GM11168 (cell line): Measurements from ENCODE around the gene DOP1A.

Experiments used
- in situ Hi-C: fragments of 300-500 bp; cut with MboI; formaldehyde crosslinking; loops from one replicate; pipeline ENCODE4 v1.12.0; 2022; ENCODE audit warnings: low sequenced_read_pairs; ENCODE audit not compliant: unreplicated experiment

DOP1A gene

GRCh38 chr6:83071707-83072106 lies 4.2 kb downstream of the DOP1A start:
- in situ Hi-C loops: loop anchor here (25.0 kb wide), 1 partner anchor 441 kb away; the partner anchor contains the start of gene PRSS35

GRCh38 chr6:83072726-83073125 lies 5.3 kb downstream of the DOP1A start:
- in situ Hi-C loops: loop anchor here (25.0 kb wide), 1 partner anchor 440 kb away; the partner anchor contains the start of gene PRSS35

DNA sequence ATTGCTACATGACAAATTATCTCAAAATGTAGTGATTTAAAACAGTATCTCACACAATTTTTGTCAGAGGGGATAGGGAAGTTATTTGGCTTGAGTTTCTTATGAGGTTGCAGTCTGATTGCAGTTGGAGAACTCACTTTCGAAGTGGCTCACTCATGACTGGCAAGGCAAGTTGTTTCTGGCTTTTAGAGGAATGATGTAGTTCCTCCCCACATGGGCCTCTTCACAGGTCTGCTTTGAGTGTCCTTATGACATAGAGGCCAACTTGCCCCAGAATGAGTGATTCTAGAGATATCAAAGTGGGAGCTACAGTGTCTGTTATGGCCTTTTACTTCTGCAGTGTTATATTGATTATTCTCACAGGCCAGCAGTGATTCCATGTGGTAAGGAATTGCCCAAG lies 6.1 kb downstream of the DOP1A start:
- in situ Hi-C loops: loop anchor here (25.0 kb wide), 1 partner anchor 439 kb away; the partner anchor contains the start of gene PRSS35

DNA sequence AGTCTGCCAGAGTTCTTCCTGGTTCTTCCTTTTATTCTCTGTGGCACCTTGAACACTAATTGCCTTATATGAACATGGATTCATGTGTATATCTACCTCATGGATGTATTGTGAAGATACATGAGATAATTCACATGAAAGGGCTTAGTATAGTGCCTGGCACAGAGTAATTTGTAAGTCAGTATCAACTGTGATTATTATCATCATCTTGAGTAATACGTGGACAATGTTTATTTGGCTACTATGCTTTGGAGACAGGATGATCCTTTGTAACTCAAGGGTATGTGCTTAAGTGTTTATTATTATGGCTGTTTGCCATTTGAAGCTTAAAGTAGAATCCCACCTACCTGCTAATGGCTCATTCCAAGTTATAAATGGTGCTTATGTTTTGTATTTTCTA lies 16.0 kb downstream of the DOP1A start:
- in situ Hi-C loops: no loop called here

GRCh38 chr6:83086751-83087150 lies 19.3 kb downstream of the DOP1A start:
- in situ Hi-C loops: no loop called here

DNA sequence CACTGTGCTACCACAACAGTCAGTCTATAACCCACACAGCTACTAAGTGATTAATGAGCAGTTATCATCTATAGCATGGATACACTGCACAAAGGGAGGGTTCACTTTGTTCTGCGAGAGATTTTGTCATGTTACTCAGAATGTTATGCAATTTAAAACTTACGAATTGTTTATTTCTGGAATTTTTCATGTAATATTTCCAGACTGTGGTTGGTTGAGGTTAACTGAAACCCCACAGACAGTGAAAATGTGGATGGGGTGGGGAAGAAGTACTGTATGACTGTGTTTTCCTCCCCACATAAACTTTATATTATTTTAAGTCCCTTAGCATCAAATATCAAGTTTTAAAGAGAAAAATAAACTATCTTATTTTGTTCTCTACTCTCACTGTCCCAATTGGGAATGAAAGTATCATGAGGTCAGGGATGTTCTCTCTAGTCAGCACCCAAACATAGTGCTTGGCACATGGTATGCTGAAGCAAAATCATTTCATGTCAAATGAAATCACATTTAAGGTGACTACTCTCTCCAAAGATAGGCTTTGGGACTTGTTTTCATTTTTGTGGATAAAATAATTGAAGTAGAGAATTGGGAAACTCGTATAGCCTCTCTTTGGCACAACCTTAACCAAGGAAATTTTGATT lies 25.4 kb downstream of the DOP1A start:
- in situ Hi-C loops: no loop called here

DNA sequence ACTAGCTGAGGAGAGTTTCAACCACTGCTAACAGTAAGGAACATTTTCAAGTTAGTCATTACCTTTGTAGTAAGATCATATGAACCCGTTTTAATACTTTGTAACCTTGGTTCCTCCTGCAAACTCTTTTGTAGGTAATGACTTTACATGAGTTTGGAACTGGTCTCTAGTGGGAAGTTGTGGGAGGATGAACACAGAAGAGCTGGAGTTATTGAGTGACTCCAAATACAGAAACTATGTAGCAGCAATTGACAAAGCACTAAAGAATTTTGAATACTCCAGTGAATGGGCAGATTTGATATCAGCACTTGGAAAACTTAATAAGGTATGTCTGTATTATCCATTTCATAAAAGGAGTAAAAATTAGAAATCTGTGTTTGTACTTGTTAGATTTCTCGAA lies 29.3 kb downstream of the DOP1A start:
- in situ Hi-C loops: no loop called here

DNA sequence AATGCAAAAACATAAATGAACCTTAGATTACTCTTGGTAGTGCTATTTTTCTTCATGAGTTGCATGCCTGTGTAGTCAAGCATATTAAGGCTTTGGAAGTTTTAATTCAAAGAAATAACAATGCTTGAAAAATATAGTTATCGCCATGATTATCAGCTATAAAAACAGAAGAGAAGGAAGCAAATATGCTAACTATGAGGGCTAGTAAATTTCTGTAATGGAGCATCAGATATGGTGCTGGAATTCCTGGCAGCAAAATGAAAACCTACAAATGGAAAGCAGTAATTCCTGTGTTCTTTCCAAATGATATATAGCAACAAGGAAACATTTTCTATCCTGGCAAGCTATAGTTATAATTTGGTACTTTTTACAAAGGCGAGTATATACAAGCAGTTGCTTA lies 29.7 kb downstream of the DOP1A start:
- in situ Hi-C loops: no loop called here

DNA sequence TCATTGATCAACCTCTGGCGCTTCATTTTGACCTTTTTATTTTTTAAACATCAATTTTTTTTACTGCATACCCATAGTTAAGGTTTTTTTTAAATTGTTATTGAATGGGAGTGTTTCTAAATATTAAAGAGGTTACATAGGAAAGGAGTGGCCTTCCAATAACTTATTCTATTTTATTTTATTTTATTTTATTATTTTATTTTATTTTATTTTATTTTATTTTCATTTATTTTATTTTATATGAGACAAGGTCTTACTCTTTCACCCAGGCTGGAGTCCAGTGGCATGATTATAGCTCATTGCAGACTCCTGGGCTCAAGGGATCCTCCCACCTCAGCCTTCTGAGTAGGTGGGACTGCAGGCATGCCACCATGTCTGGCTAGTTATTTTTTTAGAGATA lies 30.2 kb downstream of the DOP1A start:
- in situ Hi-C loops: no loop called here

- in situ Hi-C loops: no loop called here
Measured at GRCh38 chr6:83098589-83098988, 31.1 kb downstream of the DOP1A start.

- in situ Hi-C loops: no loop called here
Measured at GRCh38 chr6:83108378-83108777, 40.9 kb downstream of the DOP1A start.

- in situ Hi-C loops: no loop called here
Measured at GRCh38 chr6:83113258-83113657, 45.8 kb downstream of the DOP1A start.

DNA sequence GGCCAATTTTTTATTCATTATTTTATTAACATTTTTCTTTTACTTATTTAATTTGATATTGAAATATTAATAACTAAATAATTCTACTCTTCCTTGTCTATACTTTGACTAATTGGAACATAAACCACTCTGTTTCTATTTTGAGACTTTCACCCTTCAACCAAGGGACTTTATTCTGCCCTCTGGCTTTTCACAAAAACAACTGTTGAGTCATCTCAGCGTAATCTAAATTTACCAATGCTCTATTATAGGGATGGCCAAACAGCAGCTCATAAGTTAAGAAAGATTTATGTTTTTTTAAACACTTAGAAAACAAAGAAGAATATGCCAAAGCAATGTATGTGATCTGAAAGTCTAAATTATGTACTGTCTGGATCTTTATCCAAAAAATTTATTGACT lies 46.7 kb downstream of the DOP1A start:
- in situ Hi-C loops: no loop called here

DNA sequence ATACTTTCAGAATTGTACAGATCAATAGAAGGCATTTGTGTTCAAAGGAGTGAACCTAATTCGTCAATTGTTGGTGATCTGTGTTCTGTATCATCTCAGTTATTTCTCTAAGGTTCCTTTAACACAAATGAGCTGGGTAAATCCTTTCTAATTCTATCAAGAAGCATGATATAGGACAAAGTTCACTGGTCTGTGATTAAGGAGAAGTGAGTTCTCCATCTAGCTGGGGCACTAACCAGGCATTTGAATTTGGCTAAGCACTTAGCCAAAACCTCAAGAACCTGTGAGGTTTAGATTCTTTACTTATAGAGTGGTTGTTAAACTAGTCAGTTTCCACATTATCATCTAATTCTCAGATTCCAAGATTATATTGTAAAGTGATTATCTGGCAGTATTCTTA lies 50.3 kb downstream of the DOP1A start:
- in situ Hi-C loops: no loop called here

- in situ Hi-C loops: no loop called here
Measured at GRCh38 chr6:83119742-83120300, 52.4 kb downstream of the DOP1A start.

GRCh38 chr6:83124553-83124952 lies 57.1 kb downstream of the DOP1A start:
- in situ Hi-C loops: no loop called here

- in situ Hi-C loops: no loop called here
Measured at GRCh38 chr6:83125425-83125824, 58.0 kb downstream of the DOP1A start.

DNA sequence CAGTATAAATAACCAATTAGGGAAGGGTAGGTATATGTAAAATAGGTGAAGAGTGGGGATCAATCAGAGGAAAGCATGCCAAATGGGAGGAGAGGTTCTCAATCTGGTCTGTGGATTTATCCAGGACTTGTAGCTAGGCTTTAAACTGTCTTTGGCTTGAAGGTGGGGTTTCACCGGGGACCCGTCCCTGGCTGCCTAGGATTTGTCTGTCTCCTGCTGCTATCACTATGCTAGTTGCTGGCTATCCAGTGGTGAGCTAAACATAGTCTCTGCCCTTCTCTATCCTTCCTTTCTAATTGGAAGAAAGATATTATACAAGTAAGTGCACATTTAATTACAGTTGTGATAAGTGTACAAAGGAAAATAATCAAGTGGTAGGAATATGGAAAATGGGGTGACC lies 58.8 kb downstream of the DOP1A start:
- in situ Hi-C loops: no loop called here

- in situ Hi-C loops: no loop called here
Measured at GRCh38 chr6:83126807-83127206, 59.3 kb downstream of the DOP1A start.

DNA sequence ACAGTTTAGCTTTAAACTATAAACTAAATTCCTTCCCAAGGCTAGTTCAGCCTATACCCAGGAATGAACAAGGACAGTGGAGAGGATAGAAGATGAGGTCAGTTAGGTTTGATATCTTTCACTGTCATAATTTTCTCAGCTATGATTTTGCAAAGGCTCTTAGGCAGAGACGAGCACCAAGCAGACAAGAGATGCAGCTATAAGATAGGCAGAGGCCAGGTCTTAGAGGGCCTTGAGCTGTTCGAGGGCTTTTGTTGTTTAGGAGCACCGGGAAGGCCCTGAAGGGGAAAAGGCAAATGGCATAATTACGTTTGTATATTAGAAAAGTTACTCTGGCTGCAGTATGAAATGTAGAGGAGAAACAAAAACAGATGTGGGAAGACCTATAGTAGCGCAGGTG lies 59.8 kb downstream of the DOP1A start:
- in situ Hi-C loops: no loop called here

GRCh38 chr6:83127976-83128375 lies 60.5 kb downstream of the DOP1A start:
- in situ Hi-C loops: no loop called here

- in situ Hi-C loops: no loop called here
Measured at GRCh38 chr6:83132121-83132520, 64.7 kb downstream of the DOP1A start.
